HG03469 (cell line): ENCODE results near the gene TCF7.

Source experiments
- ATAC-seq: cut with Tn5 transposase; IDR thresholded peaks from one replicate; pipeline ENCODE4 v1.9.1; 2021; ENCODE audit warnings: mild to moderate bottlenecking, moderate library complexity, moderate number of reproducible peaks; ENCODE audit not compliant: unreplicated experiment

The TCF7 gene

DNA sequence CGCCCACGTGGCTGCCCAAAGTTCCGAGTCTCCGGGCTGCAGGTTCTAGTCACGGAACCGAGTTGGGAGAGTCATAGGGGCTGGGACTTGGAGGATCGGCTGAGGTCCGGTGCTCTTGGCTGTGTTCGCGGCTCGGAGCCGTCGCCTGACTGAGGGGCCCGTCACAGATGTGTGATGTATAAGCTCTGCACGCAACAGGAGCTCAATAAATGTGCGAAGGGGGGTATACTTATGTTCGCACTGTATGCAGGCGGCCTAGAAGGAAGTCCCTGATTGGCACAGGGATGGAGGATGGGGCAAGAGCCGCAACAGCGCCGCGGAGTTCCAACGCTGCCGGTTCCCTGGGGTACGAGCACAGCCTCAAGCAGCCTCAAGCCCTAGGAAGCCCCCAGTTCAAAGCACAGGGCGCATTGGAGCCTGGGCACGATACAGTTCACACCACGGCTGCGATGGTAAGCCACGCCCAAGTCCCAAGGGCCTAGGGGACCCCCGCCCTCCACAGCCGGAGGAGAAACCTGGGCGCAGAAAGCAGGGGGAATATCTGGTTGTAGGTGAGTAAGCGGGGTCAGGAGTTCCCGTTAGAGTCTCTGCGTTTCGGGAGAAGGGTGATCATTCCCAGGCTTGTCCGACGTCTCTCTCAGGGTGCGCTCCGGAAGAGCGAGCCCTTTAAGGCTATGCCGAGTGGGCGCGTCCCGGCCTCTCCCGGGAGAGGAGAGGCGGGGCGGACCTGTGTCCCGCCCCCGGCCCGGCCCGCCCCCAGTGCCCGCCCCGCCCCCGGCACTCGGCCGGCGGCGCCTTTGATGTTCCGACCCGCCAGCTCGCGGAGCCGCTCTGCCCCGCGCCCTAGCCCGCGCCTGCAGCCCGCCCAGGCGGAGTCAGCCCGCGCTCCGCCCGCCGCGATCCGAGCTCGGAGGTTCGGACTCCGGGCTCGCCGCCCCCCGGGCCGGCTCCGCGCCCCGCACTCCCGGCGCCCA, at the start of gene TCF7:
Gene TCF7 (plus strand): TSS at position 780 of the 974 bp plus-strand sequence. CDS start 226 bp downstream, outside the sequence.
- ATAC-seq, result peak; percentile 54

DNA sequence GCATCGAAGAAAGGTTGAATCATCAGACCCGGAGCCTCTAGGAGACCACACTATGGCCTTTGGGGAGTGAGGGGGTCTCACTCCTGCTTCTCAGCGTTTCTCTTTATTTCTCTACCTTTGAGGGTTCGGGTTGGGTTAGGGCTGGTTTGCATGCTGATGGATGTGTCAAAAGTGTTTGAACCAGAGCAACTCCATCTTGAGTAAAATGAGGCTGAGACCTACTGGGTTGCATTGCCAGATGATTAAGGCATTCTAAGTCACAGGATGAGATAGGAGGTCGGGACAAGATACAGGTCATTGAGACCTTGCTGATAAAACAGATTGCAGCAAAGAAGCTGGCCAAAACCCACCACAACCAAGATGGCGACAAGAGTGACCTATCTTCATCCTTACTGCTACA, 44.9 kb upstream of the TCF7 start:
- no peak for ATAC-seq

DNA sequence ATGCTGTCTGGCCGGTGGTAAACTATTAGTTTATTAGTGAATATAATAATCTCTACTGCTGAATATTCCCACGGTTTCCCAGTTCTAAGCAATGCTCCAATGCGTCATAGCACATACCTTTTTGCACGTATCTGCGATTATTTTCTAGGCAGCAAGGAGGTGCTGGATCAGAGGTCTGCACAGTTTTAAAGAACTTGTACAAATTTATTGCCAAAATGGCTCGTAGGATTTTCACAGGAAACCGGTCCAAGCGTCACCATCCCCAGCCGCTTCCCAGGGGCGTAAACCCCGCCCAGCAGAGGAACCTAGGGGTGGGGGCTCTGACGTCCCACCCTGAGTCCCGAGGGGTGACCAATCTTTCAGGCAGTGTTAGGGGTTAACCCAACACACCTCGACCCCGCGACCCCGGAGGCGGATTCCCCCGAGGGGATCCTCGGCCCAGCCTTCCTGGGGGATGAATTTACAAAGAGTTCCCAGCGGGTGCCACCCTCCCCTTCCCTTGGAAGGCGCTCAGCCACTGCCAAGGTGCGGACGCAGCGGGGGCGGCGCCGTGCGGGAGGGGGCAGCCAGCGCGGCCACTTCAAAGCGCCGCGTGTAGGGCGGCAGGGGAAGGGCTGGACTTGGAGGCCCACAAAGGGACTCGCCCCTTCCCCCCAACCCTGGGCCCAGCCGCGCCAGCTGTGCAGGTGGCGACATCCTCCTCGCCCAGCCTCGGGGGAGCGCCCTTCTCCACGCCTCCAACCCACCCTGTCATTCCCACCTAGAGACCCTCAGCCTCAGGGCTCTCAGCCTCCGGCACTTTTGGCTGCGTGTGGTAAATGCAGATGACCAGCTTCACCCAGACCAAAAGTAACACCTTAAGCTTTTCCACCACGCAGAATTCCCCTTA, 43.5 kb upstream of the TCF7 start:
- no peak for ATAC-seq

DNA sequence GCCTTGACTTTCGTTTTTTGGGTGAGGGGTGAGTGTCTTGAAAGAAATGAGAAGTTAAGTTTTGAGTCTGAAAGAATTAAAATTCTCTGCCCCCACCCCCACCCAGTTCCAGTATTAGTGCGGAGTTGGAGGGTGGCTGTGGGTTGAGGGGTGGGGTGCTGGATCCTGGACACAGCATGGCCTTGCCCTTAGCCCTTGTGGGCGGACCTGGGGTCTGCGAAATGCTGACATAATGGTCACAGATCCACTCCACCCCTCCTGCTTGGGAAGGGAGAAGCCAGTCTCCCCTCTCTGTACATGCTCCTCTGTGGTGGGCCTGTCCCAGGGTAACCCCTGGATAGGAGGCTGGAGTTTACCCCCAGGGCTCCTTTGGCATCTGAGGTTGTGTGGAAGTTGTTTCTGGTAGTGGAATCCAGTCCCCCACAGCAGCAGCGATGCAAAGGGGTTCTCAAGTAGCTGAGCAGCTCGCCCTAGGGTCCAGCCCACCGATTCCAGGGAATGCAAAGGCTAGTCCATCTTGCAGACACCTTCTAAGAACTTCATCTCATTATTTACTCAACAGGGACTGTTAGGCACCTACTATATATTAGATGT, 42.8 kb upstream of the TCF7 start:
- no peak for ATAC-seq

DNA sequence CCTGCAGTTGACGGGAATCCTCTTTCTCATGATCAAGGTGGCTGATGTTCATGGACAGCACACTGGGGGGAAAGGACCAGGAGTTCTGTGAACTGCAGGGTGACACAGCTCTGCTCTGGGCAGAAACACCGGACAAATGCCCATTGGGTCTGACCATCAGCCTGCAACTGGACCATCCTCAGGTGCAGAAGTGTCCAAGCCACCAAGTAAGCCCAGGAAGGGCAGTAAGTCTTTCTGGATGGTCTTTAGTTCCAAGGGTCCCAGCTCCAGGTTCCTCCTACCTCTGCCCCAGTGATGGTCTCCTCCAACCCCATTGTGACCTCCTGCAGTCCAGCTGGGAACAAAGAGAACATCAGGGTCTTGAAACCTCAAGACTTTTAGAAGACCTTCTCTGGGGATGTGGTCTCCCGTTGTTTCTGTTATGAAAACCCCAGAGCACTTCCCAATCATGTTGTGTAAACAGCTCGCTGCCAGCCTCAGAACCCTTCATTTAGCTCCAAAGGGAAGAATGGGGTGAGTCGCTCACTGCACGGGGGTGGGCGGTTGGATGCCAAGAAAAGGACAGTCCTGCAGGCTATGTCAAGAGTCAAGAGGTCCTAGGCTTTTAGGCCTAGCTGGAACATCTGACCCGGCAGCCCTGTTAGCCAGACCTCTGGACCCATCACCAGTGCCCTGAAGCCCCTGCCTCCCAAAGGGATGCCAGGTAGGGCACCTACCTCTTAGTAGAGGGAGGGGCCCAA, 41.8 kb upstream of the TCF7 start:
- no peak for ATAC-seq

DNA sequence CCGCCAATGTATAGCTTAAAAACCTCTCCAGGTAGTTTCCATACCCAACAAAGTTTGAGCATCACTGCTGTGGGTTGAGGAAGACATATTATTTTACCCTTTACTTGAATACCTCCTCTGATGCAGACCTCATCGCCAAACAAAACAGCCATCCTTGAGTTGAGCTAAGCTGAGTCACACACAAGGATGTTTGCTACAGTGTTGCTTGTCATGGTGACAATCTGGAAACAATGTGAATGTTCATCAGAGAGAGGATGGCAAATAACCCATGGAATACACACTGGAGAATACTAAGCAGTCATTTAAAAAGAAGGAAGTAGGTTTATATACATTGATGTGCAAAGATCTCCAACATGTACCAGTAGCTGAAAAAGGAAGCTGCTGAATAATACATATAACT, 41.1 kb upstream of the TCF7 start:
- no peak for ATAC-seq

DNA sequence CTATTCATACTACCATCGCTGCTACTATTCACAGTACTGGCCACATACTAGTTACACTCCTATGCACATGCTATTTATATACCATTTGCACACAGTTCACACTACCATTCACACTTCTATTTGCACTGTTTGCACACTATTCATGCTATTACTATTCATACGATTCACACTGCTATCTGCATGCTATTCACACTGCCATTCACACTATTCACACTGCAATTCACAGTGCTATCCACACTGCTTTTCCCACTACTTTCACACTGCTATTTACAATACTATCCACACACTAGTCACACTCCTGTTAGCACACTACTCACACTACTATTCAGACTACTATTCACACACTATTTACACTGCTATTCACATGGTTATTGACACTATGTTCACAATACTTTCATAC, 39.4 kb upstream of the TCF7 start:
- no peak for ATAC-seq

DNA sequence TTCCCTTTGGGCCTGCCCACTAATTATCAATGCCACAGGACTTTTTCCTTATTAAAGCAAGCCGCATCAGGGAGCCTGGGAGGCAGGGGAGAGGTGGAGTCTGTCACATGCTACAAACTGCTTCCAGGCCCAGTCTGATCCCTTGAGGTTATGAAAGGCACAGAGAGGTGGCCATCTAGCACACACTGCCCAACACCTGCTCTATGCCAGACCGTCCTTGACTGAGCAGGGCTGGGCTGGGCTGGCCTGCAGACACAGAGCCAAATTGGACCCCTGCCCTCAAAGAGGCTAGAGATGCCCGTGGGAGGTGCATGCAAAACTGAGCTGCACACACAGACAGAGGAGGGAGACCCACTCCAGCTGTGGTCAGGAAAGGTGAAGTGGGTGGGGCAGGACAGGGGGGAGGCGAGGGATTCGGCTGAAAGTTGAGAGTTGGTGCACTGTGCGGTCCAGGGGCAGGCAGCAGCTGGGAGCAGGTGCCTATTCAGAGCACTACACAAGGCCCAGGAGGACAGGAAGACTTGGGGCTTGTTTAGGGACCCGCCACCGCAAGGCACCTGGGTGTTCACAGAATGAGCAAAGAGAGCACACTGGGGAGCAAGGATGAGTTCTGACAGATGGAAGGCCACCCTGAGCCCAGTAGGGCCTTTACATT, 36.4 kb upstream of the TCF7 start:
- no peak for ATAC-seq

DNA sequence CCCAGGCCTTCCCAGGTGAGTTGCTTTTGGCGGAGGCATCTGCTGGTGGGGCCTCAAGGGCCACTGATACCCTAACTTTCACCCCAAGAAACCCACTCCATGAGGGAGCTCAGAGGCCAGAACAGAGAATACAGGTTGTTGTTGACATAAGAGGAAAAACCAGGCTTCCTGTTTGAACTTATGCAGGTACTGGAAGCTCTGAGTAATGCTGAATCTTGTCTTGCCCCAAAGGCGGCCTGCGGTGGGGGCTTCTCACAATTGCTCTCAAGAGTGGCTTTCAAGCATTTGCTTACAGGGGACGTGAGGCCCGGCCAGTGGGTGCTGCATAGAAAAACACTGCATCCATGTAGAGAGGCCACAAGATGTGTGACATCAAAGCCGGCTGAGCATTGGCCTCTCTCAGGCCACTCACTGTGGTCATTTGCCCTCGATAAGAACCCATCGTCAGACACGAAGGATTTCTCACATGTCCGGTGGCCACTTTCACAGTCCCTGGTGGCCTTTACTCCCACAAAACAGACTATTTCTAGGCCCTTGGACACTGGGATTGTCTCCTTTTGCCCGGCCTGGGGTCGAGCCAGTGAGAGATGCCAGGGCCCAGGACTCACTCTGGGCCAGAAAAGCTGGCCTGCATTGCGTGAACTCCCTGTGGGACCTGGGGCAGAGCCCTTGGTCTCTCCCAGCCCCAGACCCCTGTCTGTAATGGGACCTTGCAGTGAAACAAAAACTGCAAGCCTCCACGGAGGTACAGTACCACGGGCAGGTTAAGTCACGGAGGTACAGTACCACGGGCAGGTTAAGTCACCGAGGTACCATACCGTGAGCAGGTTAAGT, 34.5 kb upstream of the TCF7 start:
- no peak for ATAC-seq

DNA sequence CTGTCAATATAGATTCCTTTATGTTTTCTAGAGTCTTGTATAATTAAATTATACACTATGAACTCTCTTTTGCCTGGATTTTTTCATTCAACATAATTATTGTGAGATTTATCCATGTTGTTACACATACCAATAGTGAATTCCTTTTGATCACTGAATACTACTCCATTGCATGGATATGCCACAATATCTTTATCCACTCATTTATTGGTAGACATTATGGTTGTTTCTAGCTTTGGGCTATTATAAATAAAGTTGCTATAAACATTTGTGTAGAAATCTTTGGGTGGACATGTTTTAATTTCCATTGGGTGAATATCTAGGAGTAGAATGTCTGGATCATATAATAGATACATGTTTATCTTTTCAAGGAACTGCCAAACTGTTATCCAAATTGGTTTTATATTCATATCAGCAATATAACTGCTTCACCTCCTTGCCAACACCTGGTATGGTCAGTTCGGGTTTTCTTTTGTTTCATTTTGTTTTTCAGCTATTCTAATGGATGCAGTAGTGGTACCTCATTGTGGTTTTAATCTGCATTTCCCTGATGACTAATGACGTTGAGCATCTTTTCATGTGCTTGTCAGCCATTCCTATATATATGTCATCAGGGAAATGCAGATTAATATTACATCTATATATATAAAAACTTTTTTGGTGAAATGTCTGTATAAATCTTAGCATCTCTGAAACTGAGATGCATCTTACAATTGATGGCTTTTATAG, 32.1 kb upstream of the TCF7 start:
- ATAC-seq, result no peak

DNA sequence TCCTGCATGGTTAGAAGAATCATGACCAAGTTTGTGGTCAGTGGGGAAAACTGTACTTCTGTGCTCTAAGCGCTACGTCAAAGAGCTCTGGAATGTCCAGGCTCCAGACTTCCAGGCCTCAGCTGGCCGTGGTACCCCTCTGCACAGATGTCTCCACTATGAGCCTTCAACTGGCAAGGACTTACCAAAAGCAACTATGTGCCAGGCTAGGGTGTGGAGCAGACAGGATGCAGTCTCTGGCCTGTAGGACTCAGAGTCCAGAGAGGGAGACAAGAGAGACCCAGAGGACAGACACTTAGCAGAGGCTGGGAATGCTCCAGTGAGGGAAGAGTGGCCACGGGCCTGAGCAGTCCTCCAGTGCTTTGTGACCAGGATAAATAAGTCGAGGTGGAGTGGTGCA, 31.0 kb upstream of the TCF7 start:
- ATAC-seq, result no peak

DNA sequence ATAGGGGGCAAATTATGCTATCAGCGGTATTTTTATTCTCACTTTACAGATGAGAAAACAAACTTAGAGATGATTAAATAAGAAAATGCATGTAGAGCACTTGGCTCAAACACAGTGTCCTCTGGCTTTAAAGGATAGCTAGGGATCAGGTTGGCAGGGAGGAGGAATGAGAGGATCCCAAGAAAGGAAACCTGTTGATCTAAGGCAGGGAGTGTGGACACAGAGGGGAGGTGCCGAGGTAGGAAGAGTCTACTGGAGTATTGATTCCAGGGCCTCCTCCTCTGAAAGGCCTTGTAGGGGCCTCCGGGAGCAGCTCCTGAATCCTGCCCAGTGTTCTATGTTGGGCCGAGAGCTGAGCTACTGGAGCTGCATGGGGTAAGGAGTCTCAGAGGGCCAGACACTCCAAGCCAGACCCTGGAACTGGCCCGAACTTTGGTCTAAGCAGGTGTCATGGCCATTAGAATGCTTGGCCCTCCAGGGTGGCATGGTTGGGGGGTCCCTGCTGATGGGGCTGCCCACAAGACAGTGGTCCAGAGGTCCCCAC, 30.4 kb upstream of the TCF7 start:
- ATAC-seq, result no peak

DNA sequence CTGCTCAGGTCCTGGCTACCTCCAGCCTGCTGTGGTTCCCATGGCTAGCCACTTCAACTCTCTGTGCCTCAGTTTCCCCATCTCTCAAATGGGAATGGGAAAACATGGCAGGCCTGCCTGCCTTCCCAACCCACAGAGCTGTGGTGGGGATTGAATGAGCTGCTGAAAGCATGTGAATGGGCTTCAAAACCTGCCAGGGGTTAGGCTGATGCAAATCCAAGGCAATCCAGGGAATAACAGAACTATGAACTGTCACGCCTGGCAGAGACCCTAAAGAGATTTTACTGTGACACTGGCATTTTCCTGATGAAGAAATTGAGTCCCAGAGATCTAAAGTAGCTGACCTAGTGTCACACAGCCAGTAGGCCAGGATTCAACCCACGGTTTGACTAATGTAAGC, 29.9 kb upstream of the TCF7 start:
- no peak for ATAC-seq

DNA sequence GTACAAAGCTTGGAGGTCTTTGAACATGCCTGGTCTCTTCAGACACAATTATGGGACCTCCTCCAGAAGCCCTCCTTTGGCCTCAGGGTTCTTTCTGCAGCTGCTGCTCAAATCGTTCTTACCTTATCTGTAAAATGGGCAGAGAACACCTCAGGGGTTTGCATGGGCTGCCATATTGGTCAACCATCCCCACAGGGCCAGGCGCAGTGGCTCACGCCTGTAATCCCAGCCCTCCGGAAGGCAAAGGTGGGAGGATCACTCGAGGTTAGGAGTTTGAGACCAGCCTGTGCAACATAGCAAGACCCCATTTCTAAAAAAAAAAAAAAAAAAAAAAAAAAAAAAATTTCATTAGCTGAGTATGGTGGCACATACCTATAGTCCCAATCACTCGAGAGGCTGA, 29.1 kb upstream of the TCF7 start:
- no peak for ATAC-seq

DNA sequence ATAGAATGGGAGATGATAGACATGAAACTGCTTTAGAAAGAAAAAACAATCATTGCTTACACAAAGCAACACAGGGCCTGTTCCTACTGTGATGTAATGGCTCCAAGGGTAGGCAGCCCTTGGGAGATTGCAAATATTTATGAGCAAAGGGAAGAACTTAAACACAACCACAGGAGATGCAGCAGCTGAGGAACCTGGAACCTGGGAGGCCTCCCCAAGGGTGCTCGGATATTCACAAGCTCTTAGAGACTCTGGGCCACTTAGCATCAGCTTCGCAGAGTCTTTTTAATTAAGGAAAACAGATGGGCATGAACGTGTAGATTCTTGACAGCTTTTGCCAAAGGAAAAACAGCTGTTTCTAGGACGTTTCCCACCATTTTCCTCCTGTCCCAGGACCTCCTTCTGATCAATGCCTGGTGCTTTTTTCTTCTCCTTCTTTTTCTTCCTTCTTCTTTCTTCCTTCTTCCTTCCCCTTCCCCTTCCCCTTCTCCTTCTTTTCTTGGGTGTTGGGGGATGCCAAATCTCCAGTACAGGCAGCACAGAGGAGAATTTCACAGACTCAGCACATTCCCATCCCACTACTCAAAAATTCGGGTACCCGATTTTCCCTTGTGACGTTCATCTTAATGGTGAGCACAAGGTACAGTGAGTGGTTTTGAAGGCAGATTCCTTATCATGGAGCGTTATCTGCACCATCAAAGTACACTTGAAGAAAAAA, 28.1 kb upstream of the TCF7 start:
- ATAC-seq, result no peak

DNA sequence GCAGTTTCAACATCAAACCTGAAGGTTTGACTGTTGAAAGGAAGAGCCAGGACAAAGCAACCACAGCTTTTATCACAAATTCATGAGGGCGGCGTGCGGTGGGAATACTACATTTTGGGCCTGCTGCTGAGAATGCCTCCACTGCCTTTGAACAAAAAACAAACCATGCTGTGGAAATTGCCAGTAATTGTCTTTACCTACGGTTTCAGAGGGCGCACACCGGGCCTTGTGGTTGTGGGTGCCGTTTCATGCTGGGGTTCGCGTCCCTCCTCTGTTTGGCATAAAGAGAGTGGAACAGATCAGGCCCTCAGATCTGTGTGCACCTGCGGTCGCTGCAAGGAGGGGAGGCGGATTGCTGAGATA, 27.6 kb upstream of the TCF7 start:
- ATAC-seq, result no peak

DNA sequence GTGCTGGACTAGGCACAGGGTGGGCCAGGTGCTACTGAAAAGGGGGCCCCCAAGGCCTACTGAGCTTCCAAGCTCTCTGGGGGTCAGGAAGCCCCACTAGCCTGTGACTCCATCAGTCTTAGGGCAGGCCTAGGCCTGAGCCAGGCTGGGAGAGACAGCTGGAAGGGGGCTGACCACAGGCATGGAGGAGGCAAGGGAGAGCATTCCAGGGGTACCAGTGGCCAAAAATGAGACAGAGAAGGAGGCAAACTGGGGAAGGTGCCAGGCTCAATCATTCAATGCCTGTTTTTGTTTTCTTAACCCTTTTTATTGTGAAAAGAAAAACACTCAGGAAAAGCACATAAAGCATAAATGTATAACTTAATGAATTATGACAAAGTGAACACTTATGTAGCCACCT, 26.2 kb upstream of the TCF7 start:
- ATAC-seq, result no peak
